Stimulated activated CD4-positive, alpha-beta T cell treated with anti-CD3 and anti-CD28 coated beads, TNF-alpha, amount 100 ng/mL, for 4 hours (primary cell): ENCODE results near the gene SPATA16.
"Not testable (repeated sequence)": the region's sequence is repeated elsewhere in the genome, so short reads cannot be mapped to it uniquely, and the experiment has no call there.

Experiments used
- DNase-seq, 3 experiments: peaks; one replicate each; pipeline ENCODE4 v3.0.0-alpha.2; 2020; ENCODE audit warnings: low read depth in 3 of 3

The SPATA16 gene

DNA sequence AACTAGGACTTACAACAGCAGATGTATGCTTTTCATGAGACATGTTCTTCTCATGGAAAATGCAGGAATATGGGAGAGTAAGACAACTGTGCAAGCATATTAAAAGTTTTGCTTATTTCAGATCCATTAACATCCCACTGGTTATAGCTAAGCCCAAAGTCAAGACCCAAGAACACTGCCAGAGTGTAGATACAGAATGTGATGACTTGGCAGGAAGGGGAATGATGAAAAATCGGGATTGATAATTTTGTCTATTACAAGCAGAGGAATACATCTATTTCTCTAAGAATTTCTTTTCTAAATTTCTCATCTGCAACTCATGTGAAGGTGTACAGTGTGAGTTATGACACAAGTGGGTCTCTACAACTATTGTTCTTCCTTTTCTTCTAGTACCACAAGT lies 76.4 kb downstream of the SPATA16 start:
- DNase-seq = no peak

GRCh38 chr3:173058229-173058628 lies 82.8 kb downstream of the SPATA16 start:
- DNase-seq = no peak

DNA sequence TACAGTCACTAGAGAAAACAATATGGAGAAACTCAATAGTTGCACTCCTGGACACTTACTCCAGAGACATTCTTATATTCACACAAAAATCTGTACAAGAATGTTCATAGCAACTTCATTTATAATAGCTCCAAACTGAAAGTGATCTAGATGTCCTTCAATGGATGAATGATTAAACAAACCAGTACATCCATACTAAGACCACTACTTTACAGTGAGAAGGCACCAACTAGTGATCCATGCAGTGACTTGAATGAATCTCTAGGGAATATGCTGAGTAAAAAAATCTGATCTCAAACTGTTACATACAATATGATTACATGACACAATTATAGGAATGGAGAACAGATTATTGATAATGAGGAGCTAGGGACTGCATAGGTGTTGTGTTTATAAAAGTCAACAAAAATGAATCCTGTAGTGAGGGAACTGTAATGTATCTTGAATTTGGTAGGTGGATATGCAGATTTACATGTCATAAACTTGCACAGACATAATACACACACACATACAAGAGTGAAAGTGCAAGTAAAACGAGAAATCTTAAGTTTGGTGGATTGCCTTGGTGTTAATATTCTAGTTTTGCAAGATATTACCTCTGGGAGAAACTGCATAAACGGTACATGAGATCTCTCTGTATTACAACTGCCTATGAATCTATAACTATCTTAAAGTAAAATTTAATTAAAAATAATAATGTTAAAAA lies 85.7 kb downstream of the SPATA16 start:
- no peak for DNase-seq

DNA sequence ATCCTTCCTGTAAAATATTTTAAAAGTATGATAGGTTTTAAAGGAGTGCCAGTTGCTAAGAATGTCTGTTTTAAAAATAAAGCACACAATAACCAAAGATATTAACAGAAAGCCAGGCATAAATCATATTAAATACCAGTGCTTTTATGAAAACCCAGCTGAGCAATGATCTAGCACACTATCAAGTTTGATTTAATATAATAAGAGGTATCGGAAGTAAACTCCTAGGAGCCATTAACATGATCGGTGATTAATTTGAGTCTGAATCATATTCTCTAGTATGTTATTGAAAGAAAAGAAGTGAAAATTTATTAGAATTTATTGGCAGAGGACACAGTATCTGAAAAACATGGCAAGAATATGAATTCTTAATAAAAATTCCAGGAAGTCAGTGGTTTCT lies 91.7 kb downstream of the SPATA16 start:
- no peak for DNase-seq

- DNase-seq = no peak
Observed at GRCh38 chr3:173045770-173046382, 95.2 kb downstream of the SPATA16 start.

DNA sequence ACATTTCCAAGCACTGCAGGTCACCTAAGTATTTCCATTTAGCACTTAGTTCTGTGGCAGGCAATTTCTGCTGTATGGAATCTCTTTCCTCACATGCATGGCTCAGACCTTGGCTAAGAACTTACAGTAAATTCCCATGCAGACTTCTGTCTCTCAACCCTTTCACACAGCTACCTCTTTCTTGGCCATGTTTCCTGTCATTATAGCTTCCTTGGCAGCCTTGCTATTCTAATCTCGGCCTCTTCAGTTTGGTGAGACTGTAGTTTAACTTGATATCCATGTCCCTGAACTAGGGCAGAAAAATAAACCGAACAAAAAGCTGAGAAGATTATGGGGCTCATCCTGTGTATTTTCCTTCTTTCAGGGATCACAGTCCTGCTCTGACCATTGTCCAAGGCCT lies 96.0 kb downstream of the SPATA16 start:
- DNase-seq = no peak

DNA sequence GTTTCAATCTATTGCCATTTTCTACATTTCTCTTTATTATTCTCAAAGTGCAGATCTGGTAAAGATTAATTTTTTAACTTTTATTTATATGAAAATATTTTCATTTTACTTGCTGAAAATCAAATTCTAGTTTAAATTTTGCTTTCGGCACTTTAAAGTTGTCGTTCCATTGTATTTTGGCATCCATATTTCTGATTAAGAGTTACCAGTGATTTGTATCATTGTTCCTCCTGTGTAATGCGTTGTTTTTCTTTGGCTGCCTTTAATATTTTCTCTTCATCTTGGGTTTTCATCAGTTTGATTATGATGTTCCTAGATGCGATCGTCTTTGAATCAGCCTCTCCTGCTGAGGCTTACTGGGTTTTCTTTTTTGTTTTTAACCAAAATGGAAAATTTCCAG lies 97.3 kb downstream of the SPATA16 start:
- no peak for DNase-seq

DNA sequence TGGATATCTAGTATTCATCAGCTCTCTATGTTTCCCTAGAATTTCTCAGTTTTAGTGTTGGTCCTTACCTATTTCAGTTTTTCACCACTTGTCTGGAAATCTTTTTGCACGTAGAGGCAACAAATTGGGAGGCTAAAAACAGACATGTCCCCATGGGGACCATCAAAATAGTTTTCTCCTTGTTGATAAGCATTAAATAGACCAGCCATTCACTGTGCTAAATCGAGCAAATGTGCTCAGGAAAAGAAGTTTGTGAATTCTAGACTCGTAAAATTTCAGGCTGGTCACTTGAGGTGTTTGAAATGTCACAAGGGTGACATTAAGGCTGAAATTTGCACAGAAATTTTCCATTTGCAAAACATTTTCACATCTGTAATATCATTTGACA lies 102.6 kb downstream of the SPATA16 start:
- no peak for DNase-seq

- no peak for DNase-seq
Observed at GRCh38 chr3:173037840-173038483, 103.1 kb downstream of the SPATA16 start.

DNA sequence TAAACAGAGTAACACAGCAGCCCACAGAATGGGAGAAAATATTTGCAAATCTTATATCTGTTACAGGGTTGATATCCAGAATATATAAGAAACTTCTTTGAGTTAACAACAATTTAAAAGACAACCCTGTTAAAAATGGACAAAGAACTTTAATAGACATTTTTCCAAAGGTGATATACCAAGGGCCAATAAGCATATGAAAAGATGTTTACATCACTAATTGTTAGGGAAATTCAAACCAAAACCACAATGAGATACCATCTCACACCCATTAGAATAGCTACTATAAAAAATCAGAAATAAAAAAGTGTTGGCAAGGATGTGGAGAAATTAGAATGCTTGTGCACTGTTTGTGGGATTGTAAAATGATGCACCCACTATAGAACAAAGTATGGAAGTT lies 110.8 kb downstream of the SPATA16 start:
- DNase-seq = no peak

DNA sequence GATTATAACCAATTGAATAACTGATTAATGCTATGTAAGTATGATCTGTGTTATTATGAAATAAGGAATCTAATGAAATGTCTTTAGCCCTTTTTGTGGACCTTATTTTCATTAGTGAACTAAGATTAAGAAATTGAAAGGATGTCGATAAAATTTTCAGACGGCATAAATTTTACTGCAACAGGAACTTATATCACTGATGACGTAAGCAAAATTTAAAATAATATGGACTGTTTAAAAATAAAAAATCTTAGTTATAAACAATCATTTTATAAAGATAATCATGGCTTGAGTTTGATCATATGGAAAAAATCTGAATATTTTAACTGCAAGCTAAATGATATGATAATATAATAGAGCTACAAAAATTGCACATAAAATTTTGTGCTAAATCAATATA lies 112.7 kb downstream of the SPATA16 start:
- DNase-seq = no peak

DNA sequence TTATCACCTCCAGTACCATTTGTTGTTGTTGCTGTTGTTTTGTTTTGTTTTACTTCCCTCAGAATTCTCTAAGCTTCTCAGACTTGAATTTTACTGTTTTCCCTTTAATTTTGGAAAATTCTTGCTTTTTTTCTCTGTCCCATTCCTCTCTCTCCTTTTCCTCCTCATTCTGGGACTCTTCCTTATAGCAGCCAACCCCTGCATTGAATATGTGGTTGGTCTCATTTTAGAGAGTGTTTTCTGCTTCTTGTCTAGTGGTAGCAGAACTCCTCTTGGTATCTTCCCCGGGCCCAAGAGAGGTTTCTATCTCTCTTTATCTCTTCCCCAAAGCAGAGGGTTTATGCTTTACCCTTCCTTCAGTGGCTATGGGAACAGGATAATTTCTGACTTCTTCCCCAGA lies 113.6 kb downstream of the SPATA16 start:
- DNase-seq = no peak

DNA sequence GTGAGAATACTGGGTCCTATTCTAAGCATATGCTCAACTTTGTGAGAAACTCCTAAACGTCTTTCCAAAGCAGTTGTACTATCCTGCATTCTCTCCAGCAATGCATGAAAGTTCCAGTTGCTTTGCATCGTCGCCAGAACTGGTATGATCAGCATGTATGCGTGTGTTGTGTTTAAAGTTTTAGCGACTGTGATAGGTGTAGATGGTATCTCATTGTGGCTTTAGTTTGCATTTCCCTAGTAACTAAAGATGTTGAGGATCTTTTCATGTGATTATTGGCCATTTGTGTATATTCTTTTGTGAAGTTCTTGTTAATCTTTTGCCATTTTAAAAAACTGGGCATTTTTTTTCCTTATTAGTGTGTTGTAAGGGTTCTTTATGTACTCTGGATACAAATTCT lies 115.1 kb downstream of the SPATA16 start:
- DNase-seq = no peak

GRCh38 chr3:173021547-173022185 lies 119.4 kb downstream of the SPATA16 start:
- DNase-seq = no peak

DNA sequence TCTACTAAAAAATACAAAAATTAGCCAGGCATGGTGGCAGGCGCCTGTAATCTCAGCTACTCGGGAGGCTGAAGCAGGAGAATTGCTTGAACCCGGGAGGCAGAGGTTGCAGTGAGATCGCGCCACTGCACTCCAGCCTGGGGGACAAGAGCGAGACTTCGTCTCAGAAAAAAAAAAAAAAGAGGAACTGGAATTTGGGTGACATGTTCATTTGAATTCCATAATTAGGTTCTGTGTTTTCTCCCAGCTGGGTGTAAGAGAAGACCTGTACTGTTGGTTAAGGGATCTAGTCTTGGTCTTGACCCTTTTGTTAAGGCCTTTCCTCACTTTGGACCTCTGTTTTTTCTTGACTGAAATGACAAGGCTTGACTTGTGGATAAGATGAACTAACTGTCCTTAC lies 120.9 kb downstream of the SPATA16 start:
- not testable (repeated sequence) for DNase-seq

DNA sequence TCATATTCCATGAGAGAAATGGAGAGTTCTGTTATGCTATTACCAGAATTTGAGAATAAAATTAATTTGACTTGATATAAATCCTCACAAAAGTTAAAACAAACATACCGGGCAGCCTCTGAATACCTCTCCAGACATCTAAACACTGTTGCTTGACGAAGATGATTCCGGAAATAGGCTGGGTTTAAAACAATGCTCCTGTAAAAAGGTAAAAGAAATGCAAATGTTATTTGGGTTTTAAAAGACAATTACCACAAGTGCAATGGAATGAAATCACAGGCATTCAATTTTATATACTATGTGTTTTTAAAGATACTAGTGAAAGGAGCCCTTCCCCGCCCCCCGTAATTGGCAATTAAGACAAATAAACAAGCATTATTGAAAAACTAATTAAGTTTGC lies 121.7 kb downstream of the SPATA16 start:
- DNase-seq = no peak

DNA sequence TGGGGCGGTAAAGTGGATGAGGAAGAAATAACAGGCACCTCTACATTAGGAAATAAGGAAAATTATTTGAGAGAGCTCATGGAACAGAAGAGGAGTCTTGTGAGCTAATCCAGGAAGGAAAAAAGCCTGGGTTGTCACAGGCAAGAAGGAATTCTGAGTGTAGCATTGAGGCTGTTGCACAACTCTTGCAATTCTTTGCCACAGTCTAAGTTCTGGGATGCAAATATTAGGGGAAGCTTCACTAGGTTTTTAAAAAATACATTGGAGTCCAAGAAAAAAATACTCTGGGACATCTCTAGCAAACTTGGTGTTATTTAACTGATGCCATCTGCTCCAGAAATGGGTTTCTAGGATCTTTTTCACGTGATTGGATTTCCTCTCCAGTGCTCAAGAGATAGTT lies 122.3 kb downstream of the SPATA16 start:
- DNase-seq = no peak

- no peak for DNase-seq
Observed at GRCh38 chr3:173013219-173013832, 127.7 kb downstream of the SPATA16 start.

DNA sequence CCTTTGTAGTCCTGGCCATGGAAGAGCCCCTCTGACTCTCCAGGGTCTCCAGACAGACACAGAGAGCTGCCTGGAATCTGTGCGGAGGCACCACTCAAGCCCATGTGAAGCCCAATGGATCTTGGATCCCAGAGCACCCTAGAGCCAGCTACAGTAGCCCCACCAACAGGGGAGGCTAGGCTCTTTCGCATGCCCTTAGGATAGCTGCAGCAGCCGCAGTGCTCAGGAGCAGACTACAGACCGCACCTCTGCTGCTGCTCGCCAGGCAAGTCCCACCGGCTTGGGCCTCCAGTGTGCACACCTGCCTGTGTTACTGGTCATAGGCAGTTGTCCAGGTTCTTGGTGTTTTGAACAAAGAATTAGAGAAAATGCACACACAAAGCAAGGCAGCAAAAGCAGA lies 131.6 kb downstream of the SPATA16 start:
- no peak for DNase-seq

- DNase-seq = no peak
Observed at GRCh38 chr3:173008978-173009377, 132.1 kb downstream of the SPATA16 start.

GRCh38 chr3:173007079-173007723 lies 133.8 kb downstream of the SPATA16 start:
- DNase-seq = no peak

DNA sequence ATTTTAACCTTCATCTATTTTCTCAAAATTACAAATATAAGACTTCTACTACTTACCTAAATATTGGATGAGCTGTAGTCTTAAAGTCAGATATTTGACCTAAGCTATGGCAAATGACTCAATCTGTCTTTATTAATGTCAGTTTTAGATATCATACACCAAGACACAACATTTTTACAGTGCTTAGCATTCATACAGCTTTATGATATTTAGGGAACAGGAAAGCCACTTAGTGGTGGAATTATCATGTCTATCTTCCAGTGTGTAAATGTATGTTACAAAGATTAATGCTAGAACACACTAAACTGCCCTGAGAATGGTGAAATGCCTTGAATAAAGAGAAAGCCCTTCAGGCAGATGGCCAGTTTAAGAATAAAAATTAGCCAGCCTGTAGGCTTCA lies 135.0 kb downstream of the SPATA16 start:
- no peak for DNase-seq
